Hepatic stellate cell (primary cell): Measurements from ENCODE around the gene GOT1.

ENCODE experiments used
- DNase-seq: peaks from one replicate; pipeline ENCODE4 v3.0.0; 2011; ENCODE audit warnings: low spot score

The GOT1 gene

DNA sequence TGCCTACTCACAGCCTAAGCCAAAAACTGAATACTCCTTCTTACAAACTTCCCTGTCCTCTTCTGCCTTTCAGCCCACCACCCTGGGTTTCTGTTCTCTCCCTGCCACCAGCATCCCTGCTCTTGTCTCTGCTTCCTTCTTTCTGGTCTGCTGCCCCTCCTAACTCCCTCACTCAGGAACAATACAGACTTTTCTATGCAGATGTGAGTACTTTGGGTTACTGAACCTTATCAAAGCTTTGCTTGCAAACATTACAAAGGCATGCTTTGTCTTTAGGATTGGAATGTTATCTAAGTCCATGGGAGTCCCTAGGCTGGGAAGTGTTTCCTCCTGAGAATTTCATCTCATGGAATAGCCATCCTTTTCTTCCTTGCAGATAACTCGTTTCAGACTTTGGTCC is 72.3 kb downstream of the GOT1 start:
- DNase-seq: no peak

DNA sequence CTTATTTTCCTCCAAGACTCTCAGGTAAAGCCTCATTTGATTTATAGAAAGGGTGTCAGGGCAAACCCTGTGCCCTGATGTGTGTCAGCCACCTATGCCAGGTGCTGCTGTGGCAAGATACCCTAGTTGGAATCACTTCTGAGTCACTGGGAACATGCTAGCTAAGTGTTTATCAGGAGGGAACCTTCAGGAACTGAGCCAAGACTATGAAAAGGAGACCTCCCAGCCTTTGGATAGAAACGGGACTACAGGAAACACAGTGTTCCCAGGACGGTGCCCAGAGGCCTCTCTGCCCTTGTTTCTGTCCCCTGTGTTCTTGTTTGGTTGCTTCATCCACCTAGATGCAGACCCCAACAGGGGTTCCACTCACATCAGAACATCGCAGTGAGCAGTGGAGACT is 72.7 kb downstream of the GOT1 start:
- no peak for DNase-seq

DNA sequence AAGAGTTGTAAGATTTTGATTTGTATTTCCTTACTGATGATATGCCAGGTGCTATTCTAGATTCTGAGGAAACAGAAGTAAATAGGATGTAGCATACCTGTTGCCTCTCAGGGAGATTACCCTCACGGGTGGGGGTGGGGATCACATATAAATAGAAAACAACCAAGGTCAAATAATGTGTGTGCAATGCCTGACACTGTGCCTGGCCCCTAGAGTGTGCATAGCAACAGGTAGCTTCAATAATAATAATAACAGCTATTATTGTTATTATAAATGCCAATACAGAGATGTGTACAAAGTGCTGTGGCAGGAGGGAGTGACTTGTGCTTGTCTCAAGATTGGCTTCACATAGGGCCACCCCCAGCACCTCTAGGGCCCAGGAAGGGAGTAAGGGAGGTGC is 77.2 kb downstream of the GOT1 start:
- DNase-seq: no peak

DNA sequence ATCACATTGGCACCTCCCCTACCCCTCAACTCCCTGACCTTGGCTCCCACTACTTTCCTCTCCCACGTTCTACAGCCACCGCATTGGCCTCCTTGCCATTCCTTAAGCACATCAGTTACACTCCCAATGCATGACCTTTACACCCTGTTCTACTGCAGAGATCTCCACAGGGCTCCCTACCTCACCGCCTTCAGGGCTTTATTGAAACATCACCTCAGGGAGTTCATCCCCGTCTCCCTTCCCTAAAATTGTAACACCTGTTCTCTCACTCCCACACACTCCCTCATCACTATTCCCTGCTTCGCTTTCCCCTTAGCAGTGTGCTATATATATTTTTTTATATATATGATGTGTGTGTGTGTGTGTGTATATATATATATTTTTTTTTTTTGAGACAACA is 82.8 kb downstream of the GOT1 start:
- DNase-seq: no peak
